ENCODE results near the gene PTPRK. TPM values are rescaled to one million over a fixed set of nuclear protein-coding genes. Genes with fewer than 3 reads are reported as not detected.

PTPRK gene
- total and polyA plus RNA-seq, 2 of the 8 experiments (the other 6 are each of a cell fraction or from before 2014, with no cell fraction given), result 11.4 to 47.3 TPM

DNA sequence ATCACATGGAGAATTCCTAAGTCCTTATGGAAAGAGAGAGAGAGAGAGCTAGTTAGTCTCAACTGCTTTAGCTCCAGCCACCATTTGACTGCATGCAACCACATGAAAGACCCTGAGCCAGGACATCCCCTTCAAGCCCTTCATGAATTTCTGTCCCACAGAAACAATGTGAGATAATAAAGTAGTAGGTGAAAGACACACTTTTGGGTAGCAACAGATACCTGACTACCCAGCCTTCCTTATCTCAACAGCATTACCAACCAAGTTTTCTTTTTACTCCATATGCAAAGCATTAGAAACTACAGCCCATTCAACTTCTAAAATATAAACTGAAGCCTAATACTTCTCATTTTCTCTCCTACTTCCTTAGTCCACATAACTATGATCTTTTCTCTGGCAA is 596.4 kb downstream of the PTPRK start:
- Histone ChIP-seq H2BK12ac (ENCODE audit: low read depth, low read length) (no peak overlapping the region), H4K8ac (ENCODE audit: extremely low read depth, insufficient read depth, low read length) (no peak overlapping the region), H3K18ac (ENCODE audit: extremely low read depth, low read length) (no peak overlapping the region), H3K9ac (replicated peaks in 1 of 4; ENCODE audit: extremely low read depth in 1 of 4, low read depth in 3 of 4, low read length in 3 of 4) (no peak overlapping the region), H2BK120ac (replicated peaks; ENCODE audit: low read depth, low read length) (no peak overlapping the region), H3K56ac (replicated peaks; ENCODE audit: insufficient read length, low read depth, low read length) (no peak overlapping the region), H3K36me3 (ENCODE audit: control insufficient read depth in 2 of 4, insufficient read depth in 4 of 4, low read length in 3 of 4) (no peaks in the 10 kb centered on the region), H2AFZ (ENCODE audit: low read length) (no peak overlapping the region), H3K79me1 (ENCODE audit: low read depth, low read length) (no peaks in the 10 kb centered on the region), H3K23ac (ENCODE audit: insufficient read length) (no peak overlapping the region), H3K9me3 (ENCODE audit: insufficient read depth in 2 of 2, low read depth in 1 of 2, low read length in 1 of 2) (peaks cover 11 to 16% of the 10 kb centered on the region in 2 experiments), H3K4me1 (replicated peaks in 1 of 4; ENCODE audit: control insufficient read depth in 3 of 4, insufficient read depth in 4 of 4, low read length in 3 of 4) (no peaks in the 10 kb centered on the region), H2BK20ac (ENCODE audit: low read length) (no peak overlapping the region), H3K4ac (replicated peaks; ENCODE audit: insufficient read length, low read depth, low read length) (no peak overlapping the region), H2AK5ac (ENCODE audit: low read depth, low read length) (no peak overlapping the region), H3K79me2 (ENCODE audit: control insufficient read depth in 1 of 2, insufficient read depth in 2 of 2, low read length in 2 of 2) (no peaks in the 10 kb centered on the region), H4K91ac (replicated peaks; ENCODE audit: insufficient read length, low read length) (no peak overlapping the region), H3K27me3 (replicated peaks in 1 of 4; ENCODE audit: control insufficient read depth in 3 of 4, extremely low read depth in 1 of 4, insufficient read depth in 3 of 4, low read length in 3 of 4) (no peaks in the 10 kb centered on the region), H4K5ac (ENCODE audit: insufficient read length, low read depth, low read length) (no peak overlapping the region), H3K4me3 (ENCODE audit: extremely low read depth in 1 of 4, insufficient read depth in 2 of 4, low read depth in 3 of 4, low read length in 4 of 4) (no peak overlapping the region), H2BK15ac (ENCODE audit: low read length) (no peak overlapping the region), H4K20me1 (replicated peaks in 1 of 2; ENCODE audit: control insufficient read depth in 1 of 2, insufficient read depth in 2 of 2, low read length in 2 of 2) (no peaks in the 10 kb centered on the region), H3K23me2 (ENCODE audit: low read depth, low read length) (no peaks in the 10 kb centered on the region), H3K14ac (ENCODE audit: insufficient read length) (no peak overlapping the region), H2BK5ac (ENCODE audit: low read depth, low read length) (no peak overlapping the region), H3K27ac (ENCODE audit: low read depth, low read length) (no peak overlapping the region), H3K4me2 (ENCODE audit: insufficient read depth in 1 of 2, low read depth in 2 of 2, low read length in 2 of 2) (no peak overlapping the region)
- POLR2A ChIA-PET (ENCODE audit: partially characterized antibody), result no interaction called here
- FAIRE-seq, result no peak
- no peak for DNase-seq (ENCODE audit: low read depth in 1 of 2, low spot score in 2 of 2)
- TF ChIP-seq PHF8 (conservative IDR thresholded peaks at IDR 0.05; ENCODE audit: low read depth, low read length) (no peak), GTF2F1 (IDR thresholded peaks at IDR 0.05; ENCODE audit: borderline replicate concordance, low read depth, low read length) (no peak), ZNF274 (IDR thresholded peaks at IDR 0.05; ENCODE audit: borderline replicate concordance, extremely low read depth, low read length) (no peak), SAP30 (IDR thresholded peaks at IDR 0.05; ENCODE audit: insufficient read depth, insufficient replicate concordance, low read length) (no peak), RAD21 (IDR thresholded peaks at IDR 0.05 in 1 of 2, conservative IDR thresholded peaks at IDR 0.05 in 1 of 2; ENCODE audit: low read depth in 2 of 2, low read length in 2 of 2) (no peak), CREB1 (IDR thresholded peaks at IDR 0.05) (no peak), MAFK (IDR thresholded peaks at IDR 0.05; ENCODE audit: low read depth, low read length) (no peak), CEBPB (IDR thresholded peaks at IDR 0.05; ENCODE audit: low read depth, low read length) (no peak)
- TF ChIP-seq, protein P1, sequence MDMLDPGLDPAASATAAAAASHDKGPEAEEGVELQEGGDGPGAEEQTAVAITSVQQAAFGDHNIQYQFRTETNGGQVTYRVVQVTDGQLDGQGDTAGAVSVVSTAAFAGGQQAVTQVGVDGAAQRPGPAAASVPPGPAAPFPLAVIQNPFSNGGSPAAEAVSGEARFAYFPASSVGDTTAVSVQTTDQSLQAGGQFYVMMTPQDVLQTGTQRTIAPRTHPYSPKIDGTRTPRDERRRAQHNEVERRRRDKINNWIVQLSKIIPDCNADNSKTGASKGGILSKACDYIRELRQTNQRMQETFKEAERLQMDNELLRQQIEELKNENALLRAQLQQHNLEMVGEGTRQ (IDR thresholded peaks at IDR 0.05; ENCODE audit: low read length), result no peak
- CTCF ChIA-PET (ENCODE audit: partially characterized antibody), result no interaction called here
